Endodermal cell (in vitro differentiated cells): Measurements from ENCODE around the gene ADORA1. TPM values are rescaled to one million over a fixed set of nuclear protein-coding genes. Genes with fewer than 3 reads are reported as not detected.

Experiments used
- DNase-seq: peaks from one replicate; pipeline ENCODE4 v3.0.0-alpha.2; 2017
- H3K27ac ChIP-seq: 2 replicates; pipeline ENCODE4 v1.5.1; 2013; ENCODE audit warnings: mild to moderate bottlenecking, low read depth, low read length, moderate library complexity
- H3K27me3 ChIP-seq: 2 replicates; pipeline ENCODE4 v1.6.1; 2013; ENCODE audit warnings: mild to moderate bottlenecking, low read length, moderate library complexity; ENCODE audit not compliant: insufficient read depth, control insufficient read depth, poor library complexity, severe bottlenecking
- H3K36me3 ChIP-seq: 2 replicates; pipeline ENCODE4 v1.7.0; 2013; ENCODE audit warnings: mild to moderate bottlenecking, low read length, moderate library complexity; ENCODE audit not compliant: control insufficient read depth, insufficient read depth
- H3K4me1 ChIP-seq: one replicate; pipeline ENCODE4 v1.7.0; 2013; ENCODE audit warnings: low read length; ENCODE audit not compliant: control insufficient read depth, insufficient read depth
- H3K4me3 ChIP-seq: 2 replicates; pipeline ENCODE4 v1.5.1; 2013; ENCODE audit warnings: mild to moderate bottlenecking, low read length, moderate library complexity
- H3K9ac ChIP-seq: 2 replicates; pipeline ENCODE4 v1.6.1; 2013; ENCODE audit warnings: mild to moderate bottlenecking, low read length, moderate library complexity; ENCODE audit not compliant: poor library complexity, severe bottlenecking; ENCODE audit errors: extremely low read depth
- H3K9me3 ChIP-seq: 2 replicates; pipeline ENCODE4 v1.6.1; 2013; ENCODE audit warnings: mild to moderate bottlenecking, low read length, moderate library complexity; ENCODE audit not compliant: control insufficient read depth
- H3K27ac Mint-ChIP-seq: 2 replicates; pipeline ENCODE4 v1.8.0; 2020; ENCODE audit warnings: mixed read lengths
- H3K27me3 Mint-ChIP-seq: 2 replicates; pipeline ENCODE4 v1.8.0; 2021; ENCODE audit warnings: mild to moderate bottlenecking, mixed read lengths; ENCODE audit not compliant: insufficient read depth
- H3K36me3 Mint-ChIP-seq: 2 replicates; pipeline ENCODE4 v1.8.0; 2020; ENCODE audit warnings: low read depth, mixed read lengths
- H3K4me1 Mint-ChIP-seq: 2 replicates; pipeline ENCODE4 v1.8.0; 2020; ENCODE audit warnings: mixed read lengths
- H3K4me3 Mint-ChIP-seq: 2 replicates; pipeline ENCODE4 v1.8.0; 2020; ENCODE audit warnings: mild to moderate bottlenecking, moderate library complexity, mixed read lengths
- H3K9me3 Mint-ChIP-seq: 2 replicates; pipeline ENCODE4 v1.8.0; 2020; ENCODE audit warnings: mild to moderate bottlenecking, mixed read lengths
- WGBS, 2 experiments: methylation state at CpG; one replicate each; pipeline versions ENCODE4 v1.1.5 to v1.1.7; 2013; ENCODE audit warnings: missing lambda C conversion rate in 2 of 2, mixed read lengths in 1 of 2; ENCODE audit not compliant: insufficient coverage in 1 of 2, insufficient read length in 1 of 2; 5-methylcytosine and 5-hydroxymethylcytosine counted together
- total RNA-seq, 2 donors: library from RNA; stranded (reverse); fragmentation: NEBNext Ultra II Directional in 1 of 2; extraction: Animal tissue kit (Norgen Biotek cat#: 25700) in 1 of 2; gene quantifications; 2 replicates in 1 of 2; 3 replicates in 1 of 2; pipeline ENCODE4 v1.2.1, GENCODE V29; 2021
- TF ChIP-seq, protein P1 (sequence below): fragments of 200-600 bp; sonication (generic); conservative IDR thresholded peaks from 2 replicates; pipeline ENCODE4 v1.5.0; 2021; ENCODE audit warnings: antibody characterized with exemption, mild to moderate bottlenecking

ADORA1 gene
- total RNA-seq, 2 donors from 2014 or later = 2.0 to 2.1 TPM

DNA sequence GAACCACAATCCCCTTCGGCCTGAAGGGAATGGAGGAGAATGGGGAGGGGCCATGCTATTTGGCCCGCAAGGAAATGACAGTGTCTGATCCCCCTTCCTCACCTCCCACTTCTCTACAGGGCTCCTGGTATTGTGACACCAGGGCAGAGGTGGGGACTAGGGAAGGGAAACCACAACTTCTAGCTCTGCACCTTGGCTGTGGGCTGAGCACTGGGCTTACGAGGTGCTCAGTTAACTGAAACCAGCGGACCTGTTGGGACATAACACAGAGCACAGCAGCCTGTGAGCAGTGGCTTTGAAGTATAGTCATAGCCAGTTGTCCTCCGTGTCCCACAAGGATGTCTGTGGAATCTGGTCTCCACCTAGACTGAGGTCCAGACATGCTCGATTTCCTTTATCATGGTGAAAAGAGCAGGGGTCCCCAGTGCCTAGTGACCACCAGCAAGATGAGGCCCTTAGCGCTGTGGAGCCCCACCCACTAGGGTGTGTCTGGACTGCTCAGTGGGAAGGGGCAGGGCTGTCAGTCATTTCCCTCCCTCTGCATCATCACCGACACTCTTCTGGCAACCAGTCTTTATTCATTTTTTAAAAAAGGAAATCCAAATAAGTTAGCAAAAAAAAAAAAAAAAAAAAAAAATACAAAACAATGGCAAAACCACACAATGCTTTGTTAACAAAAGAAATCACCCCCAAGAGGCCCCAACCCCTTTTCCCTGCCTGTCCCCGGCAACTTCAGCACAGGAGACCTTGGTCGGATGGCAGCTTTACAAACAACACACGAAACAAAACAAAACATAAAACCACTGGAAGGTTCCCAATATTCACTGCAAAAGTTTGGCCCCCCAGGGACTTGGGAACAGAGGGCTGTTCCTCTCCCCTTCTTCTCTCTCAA, 44.7 kb upstream of the ADORA1 start:
- Mint-ChIP-seq H3K27me3 (peaks cover 23% of the 10 kb centered on the region), H3K4me3 (no peak overlapping the region), H3K36me3 (no peaks in the 10 kb centered on the region), H3K9me3 (no peaks in the 10 kb centered on the region), H3K4me1 (peaks cover 39% of the 10 kb centered on the region), H3K27ac (no peak overlapping the region)
- TF ChIP-seq, protein P1, sequence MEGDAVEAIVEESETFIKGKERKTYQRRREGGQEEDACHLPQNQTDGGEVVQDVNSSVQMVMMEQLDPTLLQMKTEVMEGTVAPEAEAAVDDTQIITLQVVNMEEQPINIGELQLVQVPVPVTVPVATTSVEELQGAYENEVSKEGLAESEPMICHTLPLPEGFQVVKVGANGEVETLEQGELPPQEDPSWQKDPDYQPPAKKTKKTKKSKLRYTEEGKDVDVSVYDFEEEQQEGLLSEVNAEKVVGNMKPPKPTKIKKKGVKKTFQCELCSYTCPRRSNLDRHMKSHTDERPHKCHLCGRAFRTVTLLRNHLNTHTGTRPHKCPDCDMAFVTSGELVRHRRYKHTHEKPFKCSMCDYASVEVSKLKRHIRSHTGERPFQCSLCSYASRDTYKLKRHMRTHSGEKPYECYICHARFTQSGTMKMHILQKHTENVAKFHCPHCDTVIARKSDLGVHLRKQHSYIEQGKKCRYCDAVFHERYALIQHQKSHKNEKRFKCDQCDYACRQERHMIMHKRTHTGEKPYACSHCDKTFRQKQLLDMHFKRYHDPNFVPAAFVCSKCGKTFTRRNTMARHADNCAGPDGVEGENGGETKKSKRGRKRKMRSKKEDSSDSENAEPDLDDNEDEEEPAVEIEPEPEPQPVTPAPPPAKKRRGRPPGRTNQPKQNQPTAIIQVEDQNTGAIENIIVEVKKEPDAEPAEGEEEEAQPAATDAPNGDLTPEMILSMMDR = no peak
- H3K4me3 ChIP-seq = no peak overlapping the region
- DNase-seq = peak; percentile 49
- no peak overlapping the region for H3K27ac ChIP-seq
- no peaks in the 10 kb centered on the region for H3K36me3 ChIP-seq
- H3K9me3 ChIP-seq = no peaks in the 10 kb centered on the region
- H3K27me3 ChIP-seq = peaks cover 2% of the 10 kb centered on the region
- WGBS, 2 experiments = 87% methylated on average over 8 to 10 of the region's 11 CpGs
- no peak overlapping the region for H3K9ac ChIP-seq
- H3K4me1 ChIP-seq = peaks cover 20% of the 10 kb centered on the region

- Histone ChIP-seq H3K27ac (no peak overlapping the region), H3K27me3 (no peaks in the 10 kb centered on the region), H3K9ac (no peak overlapping the region), H3K4me1 (peaks cover 20% of the 10 kb centered on the region), H3K9me3 (no peaks in the 10 kb centered on the region), H3K36me3 (no peaks in the 10 kb centered on the region), H3K4me3 (no peak overlapping the region)
- Mint-ChIP-seq H3K9me3 (no peaks in the 10 kb centered on the region), H3K4me1 (peaks cover 44% of the 10 kb centered on the region), H3K27me3 (peaks cover 18% of the 10 kb centered on the region), H3K36me3 (no peaks in the 10 kb centered on the region), H3K27ac (no peak overlapping the region), H3K4me3 (no peak overlapping the region)
- 95 to 100% methylated on average over 2 to 11 of the region's 11 CpGs for WGBS, 2 experiments
- DNase-seq = peak; percentile 47
- TF ChIP-seq, protein P1 = peak; percentile 14
These were observed 44.0 kb upstream of the ADORA1 start for GRCh38 chr1:203083463-203083921.

- Mint-ChIP-seq H3K4me3 (no peak overlapping the region), H3K36me3 (no peaks in the 10 kb centered on the region), H3K27me3 (peaks cover 8% of the 10 kb centered on the region), H3K27ac (no peak overlapping the region), H3K4me1 (peaks cover 51% of the 10 kb centered on the region), H3K9me3 (no peaks in the 10 kb centered on the region)
- H3K9me3 ChIP-seq = no peaks in the 10 kb centered on the region
- TF ChIP-seq, protein P1 = peak; percentile 89
- H3K27me3 ChIP-seq = no peaks in the 10 kb centered on the region
- no peak overlapping the region for H3K27ac ChIP-seq
- no peak overlapping the region for H3K9ac ChIP-seq
- no peaks in the 10 kb centered on the region for H3K36me3 ChIP-seq
- peak; percentile 92 for DNase-seq
- 90 to 96% methylated on average over 4 to 14 of the region's 14 CpGs for WGBS, 2 experiments
- H3K4me1 ChIP-seq = peaks cover 20% of the 10 kb centered on the region
- H3K4me3 ChIP-seq = no peak overlapping the region
These were observed 42.7 kb upstream of the ADORA1 start for GRCh38 chr1:203084588-203085527.
